ENCODE results near the gene ATXN7L3. TPM values are rescaled to one million over a fixed set of nuclear protein-coding genes. Genes with fewer than 3 reads are reported as not detected.

Gene ATXN7L3
- total RNA-seq, 2 experiments from 2014 or later: 58.1 to 62.3 TPM

GRCh38 chr17:44207743-44208142 is 8.1 kb upstream of the ATXN7L3 start:
- ChIA-PET CTCF (interaction anchor here (3.8 to 4.3 kb wide), 2 partner anchors 12 to 138 kb away, joined by 53 read pairs; partner anchors contain the start of genes GRN and UBTF), POLR2A (interaction anchor here (0.6 to 4.5 kb wide), 6 partner anchors 10 to 147 kb away, joined by 3 to 35 read pairs (median 5); no protein-coding TSS in a partner anchor)
- intact Hi-C loops (cut with micrococcal nuclease): no loop called here
- Mint-ChIP-seq H3K27me3 (no peaks in the 10 kb centered on the region), H3K9me3 (no peaks in the 10 kb centered on the region), H3K4me3 (no peak overlapping the region), H3K36me3 (ENCODE audit: low read depth) (peaks cover 37% of the 10 kb centered on the region), H3K4me1 (ENCODE audit: low read depth) (peaks cover 54% of the 10 kb centered on the region), H3K27ac (peak overlapping the region; percentile 97)
- TF ChIP-seq CTCF (IDR thresholded peaks at IDR 0.05): no peak
- ATAC-seq (no peak), DNase-seq (no peak)

GRCh38 chr17:44207319-44207718 is 7.6 kb upstream of the ATXN7L3 start:
- Mint-ChIP-seq H3K4me3 (no peak overlapping the region), H3K36me3 (ENCODE audit: low read depth) (peaks cover 35% of the 10 kb centered on the region), H3K4me1 (ENCODE audit: low read depth) (peaks cover 52% of the 10 kb centered on the region), H3K27ac (peak overlapping the region; percentile 4), H3K9me3 (no peaks in the 10 kb centered on the region), H3K27me3 (no peaks in the 10 kb centered on the region)
- ChIA-PET CTCF (interaction anchor here (2.2 kb wide), 1 partner anchor 138 kb away, joined by 9 read pairs; the partner anchor contains the start of gene GRN), POLR2A (interaction anchor here (0.6 to 3.5 kb wide), 6 partner anchors 10 to 156 kb away, joined by 3 to 19 read pairs (median 4); partner anchors contain the start of gene FAM171A2)
- DNase-seq (no peak), ATAC-seq (no peak)
- no peak for TF ChIP-seq CTCF (IDR thresholded peaks at IDR 0.05)
- intact Hi-C loops (cut with micrococcal nuclease): no loop called here

DNA sequence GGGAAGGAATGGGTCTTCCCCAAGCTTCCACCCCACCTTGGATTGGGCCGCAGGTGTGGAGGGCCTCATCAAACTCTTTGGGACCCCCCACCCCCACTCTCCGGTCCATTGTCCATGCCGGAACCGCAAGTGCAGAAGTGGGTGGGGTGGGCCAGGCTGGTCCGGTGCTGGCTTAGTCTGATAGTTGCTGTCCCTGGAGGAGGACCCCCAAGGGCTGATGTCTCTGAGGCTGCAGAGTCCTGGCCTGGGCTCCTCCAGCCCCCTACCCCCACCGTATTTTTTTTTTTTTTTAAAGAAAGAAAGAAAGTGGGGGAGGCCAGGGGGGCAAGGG is 7.1 kb upstream of the ATXN7L3 start:
- ATAC-seq: no peak
- no peak overlapping the region for H3K27ac Mint-ChIP-seq
- H3K4me3 Mint-ChIP-seq: no peak overlapping the region
- CTCF ChIA-PET: interaction anchor here (0.8 to 2.2 kb wide), 2 partner anchors 124 to 139 kb away, joined by 3 to 9 read pairs; partner anchors contain the start of gene GRN
- intact Hi-C loops (cut with micrococcal nuclease): no loop called here
- H3K27me3 Mint-ChIP-seq: no peaks in the 10 kb centered on the region
- POLR2A ChIA-PET: interaction anchor here (0.6 to 3.5 kb wide), 9 partner anchors 8 to 156 kb away, joined by 3 to 19 read pairs (median 4); partner anchors contain the start of gene FAM171A2
- H3K36me3 Mint-ChIP-seq (ENCODE audit: low read depth): peaks cover 35% of the 10 kb centered on the region
- peaks cover 48% of the 10 kb centered on the region for H3K4me1 Mint-ChIP-seq (ENCODE audit: low read depth)
- TF ChIP-seq CTCF (IDR thresholded peaks at IDR 0.05): no peak
- no peaks in the 10 kb centered on the region for H3K9me3 Mint-ChIP-seq
- DNase-seq: no peak

- H3K27ac Mint-ChIP-seq: peak overlapping the region; percentile 27
- no peak overlapping the region for H3K4me3 Mint-ChIP-seq
- H3K9me3 Mint-ChIP-seq: no peaks in the 10 kb centered on the region
- ATAC-seq (no peak), DNase-seq (peak; percentile 35)
- TF ChIP-seq CTCF (IDR thresholded peaks at IDR 0.05): peak; percentile 11
- intact Hi-C loops (cut with micrococcal nuclease): no loop called here
- peaks cover 33% of the 10 kb centered on the region for H3K36me3 Mint-ChIP-seq (ENCODE audit: low read depth)
- peaks cover 44% of the 10 kb centered on the region for H3K4me1 Mint-ChIP-seq (ENCODE audit: low read depth)
- no peaks in the 10 kb centered on the region for H3K27me3 Mint-ChIP-seq
- ChIA-PET CTCF (interaction anchor here (0.7 to 2.2 kb wide), 3 partner anchors 16 to 139 kb away, joined by 3 to 9 read pairs (median 3); partner anchors contain the start of gene GRN), POLR2A (interaction anchor here (0.6 to 3.5 kb wide), 10 partner anchors 8 to 157 kb away, joined by 3 to 19 read pairs (median 4); partner anchors contain the start of genes FAM171A2 and SLC25A39)
Observed at GRCh38 chr17:44205962-44206824, 6.5 kb upstream of the ATXN7L3 start.

All from activated CD8-positive, alpha-beta T cell treated with anti-CD3 and anti-CD28 coated beads for 36 hours (primary cell).